ENCODE results near the gene QARS1. TPM values are rescaled to one million over a fixed set of nuclear protein-coding genes. Genes with fewer than 3 reads are reported as not detected.
A peak's percentile ranks its signal among the peaks of the same experiment; 100 is the strongest.

Gene QARS1
- total and polyA plus RNA-seq, 2 of the 13 experiments (the other 11 are each of a cell fraction or from before 2014, with no cell fraction given) = 307 to 327 TPM

GRCh38 chr3:49093853-49094767 lies 10.4 kb downstream of the QARS1 start, which contains the start of gene QRICH1 (continued):
- TF ChIP-seq ZNF264 (CRISPR knock-in tag; IDR thresholded peaks at IDR 0.05) (no peak; the same call in 1 of the 2 replicates), TIGD3 (CRISPR knock-in tag; IDR thresholded peaks at IDR 0.05; ENCODE audit: borderline replicate concordance) (no peak), MNT (IDR thresholded peaks at IDR 0.05) (peak; percentile 78), ZNF354B (CRISPR knock-in tag; IDR thresholded peaks at IDR 0.05) (no peak), ZFX (CRISPR knock-in tag; IDR thresholded peaks at IDR 0.05; ENCODE audit: low read depth) (peak; percentile 96), ZNF672 (CRISPR knock-in tag; IDR thresholded peaks at IDR 0.05) (no peak), HMG20A (CRISPR knock-in tag; IDR thresholded peaks at IDR 0.05; ENCODE audit: borderline replicate concordance) (no peak), ZBTB38 (CRISPR knock-in tag; IDR thresholded peaks at IDR 0.05) (peak; percentile 50), TGIF2 (CRISPR knock-in tag; IDR thresholded peaks at IDR 0.05) (peak; percentile 74; the same call in 1 of the 2 replicates), PAX8 (CRISPR knock-in tag; IDR thresholded peaks at IDR 0.05; ENCODE audit: borderline replicate concordance) (no peak; the same call in 1 of the 2 replicates), PITX1 (CRISPR knock-in tag; IDR thresholded peaks at IDR 0.05) (peak; percentile 69; the same call in 1 of the 2 replicates), ZNF704 (CRISPR knock-in tag; IDR thresholded peaks at IDR 0.05; ENCODE audit: borderline replicate concordance) (no peak), DMAP1 (CRISPR knock-in tag; IDR thresholded peaks at IDR 0.05) (peak; percentile 76), ZNF441 (CRISPR knock-in tag; IDR thresholded peaks at IDR 0.05; ENCODE audit: borderline replicate concordance) (no peak), CTCF (CRISPR knock-in tag; IDR thresholded peaks at IDR 0.05) (peak; percentile 73), HNF4A (CRISPR knock-in tag; IDR thresholded peaks at IDR 0.05) (peak; percentile 36)
- TF ChIP-seq, protein P1, sequence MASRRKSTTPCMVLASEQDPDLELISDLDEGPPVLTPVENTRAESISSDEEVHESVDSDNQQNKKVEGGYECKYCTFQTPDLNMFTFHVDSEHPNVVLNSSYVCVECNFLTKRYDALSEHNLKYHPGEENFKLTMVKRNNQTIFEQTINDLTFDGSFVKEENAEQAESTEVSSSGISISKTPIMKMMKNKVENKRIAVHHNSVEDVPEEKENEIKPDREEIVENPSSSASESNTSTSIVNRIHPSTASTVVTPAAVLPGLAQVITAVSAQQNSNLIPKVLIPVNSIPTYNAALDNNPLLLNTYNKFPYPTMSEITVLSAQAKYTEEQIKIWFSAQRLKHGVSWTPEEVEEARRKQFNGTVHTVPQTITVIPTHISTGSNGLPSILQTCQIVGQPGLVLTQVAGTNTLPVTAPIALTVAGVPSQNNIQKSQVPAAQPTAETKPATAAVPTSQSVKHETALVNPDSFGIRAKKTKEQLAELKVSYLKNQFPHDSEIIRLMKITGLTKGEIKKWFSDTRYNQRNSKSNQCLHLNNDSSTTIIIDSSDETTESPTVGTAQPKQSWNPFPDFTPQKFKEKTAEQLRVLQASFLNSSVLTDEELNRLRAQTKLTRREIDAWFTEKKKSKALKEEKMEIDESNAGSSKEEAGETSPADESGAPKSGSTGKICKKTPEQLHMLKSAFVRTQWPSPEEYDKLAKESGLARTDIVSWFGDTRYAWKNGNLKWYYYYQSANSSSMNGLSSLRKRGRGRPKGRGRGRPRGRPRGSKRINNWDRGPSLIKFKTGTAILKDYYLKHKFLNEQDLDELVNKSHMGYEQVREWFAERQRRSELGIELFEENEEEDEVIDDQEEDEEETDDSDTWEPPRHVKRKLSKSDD (CRISPR knock-in tag; IDR thresholded peaks at IDR 0.05; ENCODE audit: low read depth) = 0 out of 2 replicates have a peak, but pooled peaks have one; percentile 58
- TF ChIP-seq, protein P2, sequence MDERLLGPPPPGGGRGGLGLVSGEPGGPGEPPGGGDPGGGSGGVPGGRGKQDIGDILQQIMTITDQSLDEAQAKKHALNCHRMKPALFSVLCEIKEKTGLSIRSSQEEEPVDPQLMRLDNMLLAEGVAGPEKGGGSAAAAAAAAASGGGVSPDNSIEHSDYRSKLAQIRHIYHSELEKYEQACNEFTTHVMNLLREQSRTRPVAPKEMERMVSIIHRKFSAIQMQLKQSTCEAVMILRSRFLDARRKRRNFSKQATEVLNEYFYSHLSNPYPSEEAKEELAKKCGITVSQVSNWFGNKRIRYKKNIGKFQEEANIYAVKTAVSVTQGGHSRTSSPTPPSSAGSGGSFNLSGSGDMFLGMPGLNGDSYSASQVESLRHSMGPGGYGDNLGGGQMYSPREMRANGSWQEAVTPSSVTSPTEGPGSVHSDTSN (CRISPR knock-in tag; IDR thresholded peaks at IDR 0.05) = no peak
